BJ (cell line): ENCODE results near the gene CCSER2. TPM values are rescaled to one million over a fixed set of nuclear protein-coding genes. Genes with fewer than 3 reads are reported as not detected.
"Not testable (repeated sequence)": the region's sequence is repeated elsewhere in the genome, so short reads cannot be mapped to it uniquely, and the experiment has no call there.

ENCODE experiments used
- CTCF ChIA-PET: fragments of 350-600 bp; formaldehyde crosslinking; extraction: SDS; loops from one replicate; lab custom pipeline; 2021; ENCODE audit warnings: antibody characterized with exemption, inconsistent platforms; lab: Yijun Ruan, JAX
- POLR2A ChIA-PET: fragments of 300-600 bp; sonication (Branson Sonifier 250); formaldehyde crosslinking; extraction: SDS; loops from one replicate; lab custom pipeline; 2021; ENCODE audit warnings: antibody characterized with exemption; lab: Charles Lee
- DNase-seq: peaks from one replicate; pipeline ENCODE4 v3.0.0-alpha.2; 2011; ENCODE audit warnings: low read depth
- H3K27me3 ChIP-seq: 2 replicates; pipeline ENCODE4 v1.6.0; 2011; ENCODE audit warnings: low read length; ENCODE audit not compliant: control insufficient read depth, insufficient read depth
- H3K36me3 ChIP-seq: 2 replicates; pipeline ENCODE4 v1.5.1; 2011; ENCODE audit warnings: low read length; ENCODE audit not compliant: control insufficient read depth, insufficient read depth
- H3K4me3 ChIP-seq: 2 replicates; pipeline ENCODE4 v1.5.1; 2011; ENCODE audit warnings: low read depth, mild to moderate bottlenecking, control low read depth, low read length
- polyA plus RNA-seq: library from polyadenylated mRNA; depleted of rRNA; stranded (reverse); fragments of >200 nt; gene quantifications from 2 replicates; pipeline ENCODE4 v1.2.3, GENCODE V29; 2011
- TF ChIP-seq, protein P1 (sequence below): IDR thresholded peaks from 2 replicates; pipeline ENCODE4 v1.5.1; 2011; ENCODE audit warnings: low read depth, mild to moderate bottlenecking, control low read depth, inconsistent platforms, low read length, moderate library complexity; ENCODE audit not compliant: insufficient read depth

Gene CCSER2
- polyA plus RNA-seq, 1 experiment: 28.7 TPM

DNA sequence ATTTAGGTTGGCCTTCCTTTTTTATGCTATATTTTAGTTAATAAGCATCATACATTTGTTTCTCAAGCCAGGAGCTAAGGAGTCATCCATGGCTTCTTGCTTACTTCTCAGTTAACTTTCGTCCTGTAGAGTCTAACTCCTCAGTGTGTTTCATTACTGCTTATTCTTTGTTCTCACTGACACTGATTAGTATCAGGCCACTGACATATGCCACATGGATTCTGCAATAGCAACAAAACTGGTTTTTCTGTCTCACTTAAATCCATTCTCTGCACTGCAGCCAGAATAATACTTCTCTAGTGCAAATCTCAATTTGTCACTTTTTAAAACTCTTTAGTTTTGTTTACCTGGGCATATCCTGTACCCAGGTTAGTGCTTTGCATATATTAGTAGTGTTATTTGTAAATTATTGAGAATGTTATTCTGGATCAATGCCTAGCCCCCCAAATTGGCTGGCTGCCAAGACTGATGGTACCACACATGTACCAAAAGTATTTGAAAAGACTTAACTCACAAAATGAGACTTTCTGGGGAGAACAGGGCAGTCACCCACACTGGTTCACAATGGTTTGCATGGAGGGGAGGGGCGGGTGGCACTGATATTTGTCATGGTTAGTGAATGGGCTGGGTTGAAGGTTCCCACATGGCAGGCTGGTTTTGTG is 79.1 kb downstream of the CCSER2 start:
- Histone ChIP-seq H3K27me3 (no peaks in the 10 kb centered on the region), H3K4me3 (no peak overlapping the region), H3K36me3 (no peaks in the 10 kb centered on the region)
- no peak for DNase-seq
- TF ChIP-seq, protein P1, sequence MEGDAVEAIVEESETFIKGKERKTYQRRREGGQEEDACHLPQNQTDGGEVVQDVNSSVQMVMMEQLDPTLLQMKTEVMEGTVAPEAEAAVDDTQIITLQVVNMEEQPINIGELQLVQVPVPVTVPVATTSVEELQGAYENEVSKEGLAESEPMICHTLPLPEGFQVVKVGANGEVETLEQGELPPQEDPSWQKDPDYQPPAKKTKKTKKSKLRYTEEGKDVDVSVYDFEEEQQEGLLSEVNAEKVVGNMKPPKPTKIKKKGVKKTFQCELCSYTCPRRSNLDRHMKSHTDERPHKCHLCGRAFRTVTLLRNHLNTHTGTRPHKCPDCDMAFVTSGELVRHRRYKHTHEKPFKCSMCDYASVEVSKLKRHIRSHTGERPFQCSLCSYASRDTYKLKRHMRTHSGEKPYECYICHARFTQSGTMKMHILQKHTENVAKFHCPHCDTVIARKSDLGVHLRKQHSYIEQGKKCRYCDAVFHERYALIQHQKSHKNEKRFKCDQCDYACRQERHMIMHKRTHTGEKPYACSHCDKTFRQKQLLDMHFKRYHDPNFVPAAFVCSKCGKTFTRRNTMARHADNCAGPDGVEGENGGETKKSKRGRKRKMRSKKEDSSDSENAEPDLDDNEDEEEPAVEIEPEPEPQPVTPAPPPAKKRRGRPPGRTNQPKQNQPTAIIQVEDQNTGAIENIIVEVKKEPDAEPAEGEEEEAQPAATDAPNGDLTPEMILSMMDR: no peak
- POLR2A ChIA-PET: no interaction called here
- CTCF ChIA-PET: interaction anchor here (1.0 kb wide), 1 partner anchor 23 kb away, joined by 4 read pairs; no protein-coding TSS in a partner anchor

DNA sequence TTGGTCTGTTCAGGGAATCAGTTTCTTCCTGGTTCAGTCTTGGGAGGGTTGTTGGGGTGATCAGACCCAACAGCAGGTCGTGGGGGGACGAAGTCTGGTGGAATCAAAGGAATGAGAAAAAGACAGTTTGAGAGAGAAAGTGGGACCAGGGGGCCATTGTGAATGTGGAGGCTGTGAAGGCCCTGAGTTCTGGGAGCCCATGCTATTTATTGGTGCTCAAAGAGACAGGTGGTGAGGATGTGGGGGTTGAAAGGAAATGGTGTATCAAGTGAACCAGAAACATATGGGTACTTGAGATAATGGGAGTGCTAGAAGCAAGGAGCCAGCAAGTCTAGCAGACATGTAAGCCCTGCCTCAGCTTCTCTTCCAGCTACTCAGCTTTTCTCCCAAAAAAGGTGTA is 84.1 kb downstream of the CCSER2 start:
- no peaks in the 10 kb centered on the region for H3K27me3 ChIP-seq
- TF ChIP-seq, protein P1: no peak
- no peak overlapping the region for H3K4me3 ChIP-seq
- POLR2A ChIA-PET: no interaction called here
- CTCF ChIA-PET: interaction anchor here (0.6 to 0.7 kb wide), 2 partner anchors 14 to 157 kb away, joined by 3 to 4 read pairs; no protein-coding TSS in a partner anchor
- no peaks in the 10 kb centered on the region for H3K36me3 ChIP-seq
- DNase-seq: no peak

DNA sequence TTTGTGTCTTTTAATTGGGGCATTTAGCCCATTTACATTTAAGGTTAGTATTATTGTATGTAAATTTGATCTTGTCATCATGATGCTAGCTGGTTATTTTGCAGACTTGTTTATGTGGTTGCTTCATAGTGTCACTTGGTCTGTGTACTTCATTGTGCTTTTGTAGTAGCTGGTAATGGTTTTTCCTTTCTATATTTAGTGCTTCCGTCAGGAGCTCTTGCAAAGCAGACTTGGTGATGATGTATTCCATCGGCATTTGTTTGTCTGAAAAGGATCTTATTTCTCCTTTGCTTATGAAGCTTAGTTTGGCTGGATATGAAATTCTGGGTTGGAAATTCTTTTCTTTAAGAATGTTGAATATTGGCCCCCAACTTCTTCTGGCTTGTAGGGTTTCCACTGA is 85.7 kb downstream of the CCSER2 start:
- H3K27me3 ChIP-seq, H3K36me3 ChIP-seq, POLR2A ChIA-PET, H3K4me3 ChIP-seq, DNase-seq: not testable (repeated sequence)
- CTCF ChIA-PET: interaction anchor here (1.6 kb wide), 1 partner anchor 16 kb away, joined by 4 read pairs; no protein-coding TSS in a partner anchor

DNA sequence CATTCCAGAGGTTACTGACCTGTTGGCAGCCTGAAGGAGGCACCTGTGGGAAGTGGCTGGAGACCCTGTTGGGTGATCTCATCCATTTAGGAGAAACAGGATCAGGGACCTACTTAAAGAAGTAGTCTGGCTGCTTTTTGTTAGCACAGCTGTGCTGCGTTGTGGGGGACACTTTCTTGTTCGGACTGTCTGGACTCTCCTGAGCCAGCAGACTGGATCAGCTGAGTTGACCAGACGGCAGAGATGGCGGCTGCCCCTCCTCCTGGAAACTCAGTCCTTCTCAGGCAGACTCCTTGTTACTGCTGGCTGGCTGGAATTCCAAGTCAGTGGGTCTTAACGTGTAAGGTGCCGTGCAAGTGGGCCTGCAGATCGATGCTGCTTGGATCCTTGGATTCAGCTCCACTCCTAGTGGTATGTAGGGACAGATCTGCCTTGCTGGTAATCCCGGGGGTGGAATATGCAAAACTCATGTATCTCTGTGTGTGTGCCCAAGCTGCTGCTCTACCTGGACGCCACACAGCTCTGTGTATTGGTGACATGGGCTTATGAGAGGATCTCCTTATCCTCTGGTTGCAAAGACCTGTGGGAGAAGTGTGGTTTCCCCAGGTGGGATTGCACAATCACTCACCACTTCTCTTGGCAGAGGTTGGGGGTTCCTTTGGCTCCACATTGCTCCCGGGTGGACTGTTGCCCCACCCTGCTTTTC is 87.3 kb downstream of the CCSER2 start:
- ChIA-PET CTCF (no interaction called here), POLR2A (no interaction called here)
- TF ChIP-seq, protein P1: no peak
- Histone ChIP-seq H3K4me3 (no peak overlapping the region), H3K36me3 (no peaks in the 10 kb centered on the region), H3K27me3 (no peaks in the 10 kb centered on the region)
- no peak for DNase-seq

DNA sequence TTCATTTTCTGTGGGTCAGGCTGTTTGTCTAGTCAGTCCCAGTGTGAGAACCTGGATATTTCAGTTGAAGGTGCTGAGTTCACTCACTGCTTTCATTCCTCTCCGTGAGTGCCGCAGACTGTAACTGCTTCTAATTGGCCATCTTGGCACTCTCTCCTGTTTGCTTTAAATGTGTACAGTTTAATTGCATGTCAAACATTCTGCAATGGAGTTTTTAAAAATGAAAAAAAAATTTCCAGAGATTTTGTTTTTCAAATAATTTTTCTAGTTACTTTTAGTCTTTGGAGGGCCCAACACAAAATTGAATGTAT is 87.8 kb downstream of the CCSER2 start:
- DNase-seq: no peak
- no peaks in the 10 kb centered on the region for H3K27me3 ChIP-seq
- ChIA-PET POLR2A (no interaction called here), CTCF (no interaction called here)
- H3K36me3 ChIP-seq: no peaks in the 10 kb centered on the region
- H3K4me3 ChIP-seq: no peak overlapping the region
- TF ChIP-seq, protein P1: no peak
